ENCODE measurements around the gene NLGN2.

NLGN2 gene

DNA sequence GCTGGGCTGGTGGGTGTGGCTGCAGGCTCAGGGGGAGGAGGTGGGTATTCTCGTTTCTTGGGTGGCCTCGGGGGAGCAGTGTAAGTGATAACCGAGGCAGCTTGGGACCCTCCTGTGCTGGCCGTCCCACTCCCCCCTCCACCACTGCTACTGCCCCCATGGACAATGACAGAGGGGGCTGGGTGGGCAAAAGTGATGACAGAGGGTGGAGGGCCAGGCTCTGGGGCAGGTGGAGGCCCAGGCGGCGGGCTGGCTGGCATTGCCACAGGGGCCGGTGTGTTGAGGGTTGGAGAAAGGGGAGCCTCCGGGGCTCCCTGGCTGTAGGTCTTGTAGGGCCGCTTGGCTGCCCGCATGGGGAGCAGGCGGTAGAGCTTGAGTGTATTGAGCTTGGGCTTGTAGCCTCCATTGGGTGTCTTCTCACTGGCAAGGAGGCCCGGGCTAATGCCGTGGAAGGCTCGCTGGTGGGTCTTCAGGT lies 55.8 kb downstream of the NLGN2 start:
- FAIRE-seq (no peak), DNase-seq (ENCODE audit: low spot score) (no peak)

DNA sequence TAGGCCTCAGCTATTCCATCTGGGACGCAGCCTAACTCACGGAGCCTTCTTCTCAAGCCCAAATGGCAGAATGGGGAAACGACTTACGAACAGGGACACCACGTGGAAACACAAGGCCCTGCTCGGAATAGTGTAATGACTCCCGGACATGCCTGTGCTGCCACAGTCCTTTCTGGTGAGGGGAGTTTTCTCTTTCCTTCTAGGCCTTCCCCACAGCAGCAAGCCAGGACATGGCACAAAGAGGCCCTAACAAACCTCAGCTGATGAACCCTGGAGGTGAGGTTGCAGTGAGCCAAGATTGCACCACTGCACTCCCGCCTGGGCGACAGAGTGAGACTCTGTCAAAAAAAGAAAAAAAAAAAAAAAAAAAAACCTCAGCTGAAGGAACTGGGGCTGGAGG lies 56.4 kb downstream of the NLGN2 start:
- no peak for FAIRE-seq
- DNase-seq (ENCODE audit: low spot score), result no peak

DNA sequence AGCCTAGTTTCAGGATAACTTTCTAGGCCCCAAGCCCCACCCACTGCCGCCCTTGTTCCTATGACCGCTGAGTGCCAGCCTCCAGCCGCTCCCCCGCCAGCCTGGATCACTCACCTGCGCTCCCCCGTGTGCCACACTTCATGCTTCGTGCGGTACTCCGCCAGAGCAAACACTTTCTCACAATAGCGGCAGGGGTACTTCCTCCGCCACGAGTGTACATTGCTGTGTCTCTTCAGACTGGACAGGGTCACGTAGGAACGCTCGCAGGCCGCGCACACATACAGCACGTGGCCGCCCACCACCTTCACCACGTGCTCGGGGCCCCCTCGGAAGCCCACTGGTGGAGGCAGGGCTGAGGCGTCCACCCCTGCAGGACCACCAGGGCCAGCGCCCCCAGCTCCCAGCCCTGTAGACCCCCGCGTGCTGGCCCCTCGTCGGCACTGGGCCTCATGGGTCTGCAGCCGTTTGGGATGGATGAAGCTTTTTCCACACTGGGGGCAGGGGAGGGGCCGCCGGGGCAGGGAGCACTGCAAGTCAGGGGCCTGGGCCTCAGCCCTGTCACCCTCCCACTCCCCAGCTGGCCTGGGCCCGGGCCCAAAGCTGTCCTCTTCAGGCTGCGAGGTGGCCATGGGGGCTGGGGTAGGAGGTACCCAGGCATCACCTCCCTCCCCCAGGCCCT lies 58.1 kb downstream of the NLGN2 start:
- FAIRE-seq, result no peak
- DNase-seq (ENCODE audit: low spot score), result no peak

DNA sequence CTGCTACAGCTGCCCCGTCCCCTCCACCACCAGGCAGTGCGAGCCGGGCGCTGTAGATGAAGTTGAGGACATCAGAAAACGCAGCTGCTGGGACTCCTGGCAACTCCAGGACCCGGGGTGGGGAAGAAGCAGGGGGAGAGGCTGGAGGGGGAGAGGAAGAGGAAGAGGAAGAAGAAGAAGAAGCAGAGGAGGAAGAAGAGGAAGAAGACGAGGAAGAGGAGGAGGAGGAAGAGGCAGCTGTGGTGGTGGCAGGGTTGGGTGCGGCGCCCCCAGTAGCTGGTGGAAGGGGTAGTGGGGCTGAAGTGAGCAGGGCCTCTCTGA lies 58.6 kb downstream of the NLGN2 start:
- FAIRE-seq (no peak), DNase-seq (ENCODE audit: low spot score) (no peak)

DNA sequence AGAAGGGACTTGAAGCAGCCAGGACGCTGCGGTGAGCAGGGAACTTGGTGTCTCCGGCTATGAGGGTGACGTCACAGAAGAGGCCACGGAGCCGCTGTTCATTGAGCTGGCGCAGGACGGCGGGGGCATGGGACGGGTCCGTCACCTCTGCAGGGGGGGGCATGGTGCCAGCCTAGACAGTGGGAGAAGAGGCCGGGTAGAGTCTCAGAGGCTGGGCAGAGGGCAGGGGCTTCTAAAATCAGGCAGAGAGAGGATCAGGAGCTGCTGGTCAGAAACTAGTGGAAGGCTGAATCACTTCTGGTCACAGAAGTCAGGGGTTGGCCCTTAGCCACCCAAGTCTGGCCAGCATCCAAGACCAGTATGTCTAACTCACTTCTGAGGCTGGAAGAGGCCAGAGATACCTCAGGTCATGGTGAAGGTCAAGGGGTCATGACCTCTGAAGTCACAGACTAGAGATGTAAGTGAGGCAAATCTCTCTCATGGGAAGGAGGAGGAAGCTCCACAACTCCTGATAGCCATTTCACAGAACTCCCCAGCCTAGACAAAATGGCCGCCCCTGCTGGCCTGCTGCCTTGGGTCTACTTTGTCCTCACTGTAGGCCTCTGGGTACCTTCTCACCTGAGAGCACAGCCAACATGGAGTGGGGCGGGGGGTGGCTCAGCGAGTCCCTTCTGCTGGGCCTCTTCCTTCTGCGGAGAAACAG lies 59.1 kb downstream of the NLGN2 start:
- DNase-seq (ENCODE audit: low spot score) (no peak), FAIRE-seq (no peak)

DNA sequence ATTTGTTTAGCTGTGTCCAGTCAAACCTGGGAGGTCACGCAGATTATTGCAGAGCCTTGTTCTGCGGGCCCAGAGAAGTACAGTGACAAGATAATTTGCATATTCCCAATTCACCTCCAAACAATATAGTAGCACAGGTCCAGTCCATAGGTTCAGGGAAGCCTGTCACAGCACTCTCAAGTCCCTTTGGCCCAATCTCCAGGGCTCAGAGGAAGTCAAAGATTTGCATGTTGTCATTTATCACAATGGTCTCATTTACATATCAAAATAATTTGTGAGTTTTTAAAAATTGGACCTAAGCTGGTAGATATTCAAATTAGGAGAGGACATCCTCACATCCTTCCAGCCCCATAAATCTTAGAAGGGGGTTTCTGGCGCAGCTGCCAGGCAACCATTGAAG lies 59.9 kb downstream of the NLGN2 start:
- FAIRE-seq (no peak), DNase-seq (ENCODE audit: low spot score) (no peak)

- FAIRE-seq (no peak), DNase-seq (ENCODE audit: low spot score) (no peak)
Observed at GRCh38 chr17:7468290-7468689, 60.6 kb downstream of the NLGN2 start.

- DNase-seq (ENCODE audit: low spot score) (no peak), FAIRE-seq (no peak)
Observed at GRCh38 chr17:7468804-7469389, 61.3 kb downstream of the NLGN2 start.

Measured in urothelium cell line (cell line).